ENCODE data around the gene FARS2.

FARS2 gene

GRCh38 chr6:5427586-5427985, 166.3 kb downstream of the FARS2 start:
- DNase-seq (ENCODE audit: low spot score): no peak

DNA sequence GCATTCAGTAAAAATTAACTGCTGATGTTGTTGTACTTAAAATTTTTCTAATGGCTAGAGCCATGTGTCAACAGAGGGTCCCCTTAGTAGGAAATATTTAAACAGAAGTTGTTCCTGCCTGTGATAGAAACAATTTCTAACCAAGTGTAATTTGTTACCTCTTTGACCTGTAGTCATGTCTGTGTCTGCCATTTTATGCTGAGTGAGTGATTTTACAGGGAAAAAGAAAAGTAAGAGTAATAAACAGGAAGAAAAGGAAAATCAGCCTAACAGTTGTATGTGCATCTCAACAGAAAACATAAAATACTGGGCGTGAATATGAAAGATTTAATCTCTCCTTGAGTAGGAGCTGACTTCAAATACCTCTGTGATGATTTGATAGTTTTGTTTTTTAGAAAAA, 172.0 kb downstream of the FARS2 start:
- DNase-seq (ENCODE audit: low spot score): no peak

DNA sequence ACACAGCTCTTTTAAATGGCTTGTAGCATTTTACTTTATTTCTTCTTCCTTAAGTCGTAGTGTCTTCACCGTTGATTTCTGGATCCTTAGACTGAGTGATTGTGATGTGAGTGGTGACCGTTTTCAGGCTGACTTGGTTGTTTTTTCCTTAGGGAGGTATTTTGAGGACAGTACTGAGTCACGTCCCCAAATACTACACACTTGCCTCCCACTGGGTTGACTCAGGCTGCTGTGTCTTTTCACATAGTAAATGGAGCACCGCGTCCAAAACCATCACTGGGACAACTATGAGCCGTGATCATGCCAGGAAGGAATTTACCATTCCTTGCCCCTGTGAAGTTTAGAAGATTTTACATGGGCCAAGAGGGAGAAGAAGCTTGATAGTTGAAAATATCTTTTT, 174.1 kb downstream of the FARS2 start:
- no peak for DNase-seq (ENCODE audit: low spot score)

- no peak for DNase-seq (ENCODE audit: low spot score)
These were observed 177.7 kb downstream of the FARS2 start for GRCh38 chr6:5438922-5439584.

- DNase-seq (ENCODE audit: low spot score): no peak
These were observed 178.4 kb downstream of the FARS2 start for GRCh38 chr6:5439749-5440148.

DNA sequence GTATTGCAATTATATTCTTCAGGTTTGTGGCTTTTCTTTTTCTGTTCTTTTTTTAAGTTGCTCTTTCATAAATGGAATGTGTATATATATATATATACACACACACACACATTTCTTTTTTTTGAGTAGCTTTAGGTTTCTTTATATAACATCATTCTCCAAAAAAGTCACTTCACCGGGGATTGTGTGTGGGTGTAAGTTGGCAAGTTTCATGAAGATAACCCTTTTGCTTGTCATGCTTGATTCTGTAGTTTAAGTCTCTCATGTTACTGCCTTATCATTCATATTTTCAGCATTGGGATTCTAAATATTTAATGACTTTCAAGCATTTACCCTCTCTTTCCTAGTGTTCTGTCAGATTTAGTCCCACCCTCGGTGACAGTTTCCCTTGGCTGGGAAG, 181.0 kb downstream of the FARS2 start:
- no peak for DNase-seq (ENCODE audit: low spot score)

DNA sequence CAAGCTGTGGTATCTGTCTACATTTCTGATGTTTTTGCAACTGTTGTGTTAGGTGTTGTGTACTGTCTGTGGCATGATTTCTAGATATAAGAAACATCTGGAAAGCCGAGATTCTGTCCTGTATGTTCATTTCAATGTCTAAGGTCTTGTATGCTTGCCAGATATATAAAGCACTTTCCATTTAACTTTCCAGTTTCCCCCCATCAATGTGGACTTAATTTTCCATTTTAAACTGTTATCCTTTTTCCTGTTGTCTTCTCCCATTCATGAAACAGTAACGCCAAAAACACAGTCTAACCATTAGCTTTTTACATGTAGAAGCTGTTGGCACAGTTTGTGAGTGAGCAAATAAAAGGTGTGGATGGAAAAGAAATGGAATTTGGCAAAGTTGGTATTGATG, 181.6 kb downstream of the FARS2 start:
- no peak for DNase-seq (ENCODE audit: low spot score)

DNA sequence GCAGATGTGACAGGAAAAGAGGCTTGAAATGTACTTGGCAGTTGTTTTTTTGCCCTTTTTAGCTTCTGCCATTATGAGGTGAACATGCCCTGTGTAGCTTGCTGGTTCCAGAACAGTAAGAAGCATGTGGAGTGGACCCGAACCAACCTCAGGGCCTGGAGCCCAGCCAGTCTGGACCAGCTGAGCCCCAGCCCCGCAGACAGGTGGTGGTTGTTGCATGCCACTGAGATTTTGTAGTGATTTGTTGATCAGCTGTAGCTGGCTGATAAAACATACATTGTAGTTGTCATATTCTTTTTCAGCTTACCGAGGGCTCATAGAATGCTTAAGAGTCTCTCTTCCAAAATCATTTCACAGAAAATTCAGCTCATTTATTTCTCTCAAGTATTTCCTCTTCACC, 182.2 kb downstream of the FARS2 start:
- DNase-seq (ENCODE audit: low spot score): no peak

- DNase-seq (ENCODE audit: low spot score): no peak
These were observed 185.2 kb downstream of the FARS2 start for GRCh38 chr6:5446362-5447075.

- DNase-seq (ENCODE audit: low spot score): no peak
These were observed 186.6 kb downstream of the FARS2 start for GRCh38 chr6:5447921-5448320.

DNA sequence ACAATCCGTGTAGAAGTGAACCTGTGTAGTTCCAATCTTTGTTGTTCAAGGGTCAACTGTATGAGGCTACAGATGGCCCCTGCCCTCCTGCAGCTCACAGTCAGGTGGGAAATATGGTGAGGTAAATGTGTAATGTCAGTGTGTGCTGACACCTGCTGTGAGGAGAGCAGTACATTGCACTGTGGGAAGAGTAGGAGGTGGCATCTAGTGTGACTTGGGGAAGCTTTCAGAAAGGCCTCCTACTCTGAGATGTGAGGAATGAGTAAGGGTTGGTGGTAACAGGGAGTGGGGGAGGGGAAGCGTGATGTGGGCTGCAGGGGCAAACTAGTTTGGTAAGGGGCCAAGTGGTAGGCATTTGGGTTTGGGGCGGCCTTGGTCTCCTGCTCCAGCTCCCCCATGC, 188.8 kb downstream of the FARS2 start:
- DNase-seq (ENCODE audit: low spot score): no peak

GRCh38 chr6:5453546-5453945, 192.2 kb downstream of the FARS2 start:
- DNase-seq (ENCODE audit: low spot score): no peak

DNA sequence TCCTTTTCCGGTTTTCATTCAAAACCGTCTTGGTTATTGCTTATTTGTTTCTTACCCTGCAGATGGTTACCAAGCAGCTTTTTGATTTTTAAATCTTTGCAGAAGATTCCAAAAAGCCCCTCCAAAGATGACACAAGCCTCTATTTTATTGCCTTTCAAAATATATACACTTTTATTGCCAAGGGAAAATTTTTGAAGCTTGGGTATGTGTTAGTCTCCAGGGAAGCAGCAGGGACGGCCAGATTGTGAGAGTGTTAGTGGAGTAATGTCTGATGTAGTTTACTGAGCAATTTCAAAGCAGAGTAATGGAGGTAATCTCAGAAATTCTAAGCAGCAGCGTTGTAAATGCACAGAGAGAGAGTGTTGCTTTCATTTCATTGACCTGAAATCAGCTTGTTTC, 193.8 kb downstream of the FARS2 start:
- no peak for DNase-seq (ENCODE audit: low spot score)

- no peak for DNase-seq (ENCODE audit: low spot score)
These were observed 195.7 kb downstream of the FARS2 start for GRCh38 chr6:5457041-5457440.

GRCh38 chr6:5457983-5458683, 196.8 kb downstream of the FARS2 start:
- DNase-seq (ENCODE audit: low spot score): no peak

GRCh38 chr6:5459346-5459745, 198.0 kb downstream of the FARS2 start:
- DNase-seq (ENCODE audit: low spot score): no peak

DNA sequence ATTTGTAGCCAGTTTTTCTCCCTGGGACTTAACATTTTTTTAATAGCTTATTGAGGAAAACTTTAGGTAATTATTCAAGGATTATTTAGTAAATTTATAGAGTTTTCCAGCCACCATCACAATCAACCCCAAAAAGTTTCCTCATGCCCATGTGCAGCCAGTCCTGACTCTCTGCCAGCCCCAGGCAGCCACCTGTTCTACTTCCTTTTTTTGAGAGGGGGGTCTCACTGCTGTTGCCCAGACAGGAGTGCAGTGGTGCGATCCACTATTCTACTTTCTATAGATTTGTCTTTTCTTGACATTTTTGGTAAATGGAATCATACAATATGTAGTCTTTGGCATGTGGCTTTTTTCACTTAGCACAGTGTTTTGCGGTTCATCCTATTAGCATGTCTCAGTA, 200.1 kb downstream of the FARS2 start:
- no peak for DNase-seq (ENCODE audit: low spot score)

DNA sequence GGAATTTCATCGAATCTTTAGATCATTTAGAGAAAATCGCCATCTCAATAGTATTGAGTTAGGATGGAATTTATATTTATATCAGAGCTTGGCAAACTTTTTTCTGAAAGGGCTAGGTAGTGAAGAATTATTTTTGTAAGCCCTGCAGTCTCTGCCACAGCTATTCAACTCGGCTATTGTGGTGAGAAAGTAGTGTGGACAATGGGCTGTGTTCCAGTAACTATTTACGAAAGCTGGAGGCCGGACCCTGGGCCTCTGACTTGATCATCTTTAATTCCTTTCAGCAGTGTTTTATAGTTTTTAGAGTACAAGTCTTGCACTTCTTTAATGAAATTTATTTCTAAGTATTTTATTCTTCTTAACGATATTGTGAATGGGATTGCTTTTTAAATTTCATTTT, 201.5 kb downstream of the FARS2 start:
- DNase-seq (ENCODE audit: low spot score): no peak

DNA sequence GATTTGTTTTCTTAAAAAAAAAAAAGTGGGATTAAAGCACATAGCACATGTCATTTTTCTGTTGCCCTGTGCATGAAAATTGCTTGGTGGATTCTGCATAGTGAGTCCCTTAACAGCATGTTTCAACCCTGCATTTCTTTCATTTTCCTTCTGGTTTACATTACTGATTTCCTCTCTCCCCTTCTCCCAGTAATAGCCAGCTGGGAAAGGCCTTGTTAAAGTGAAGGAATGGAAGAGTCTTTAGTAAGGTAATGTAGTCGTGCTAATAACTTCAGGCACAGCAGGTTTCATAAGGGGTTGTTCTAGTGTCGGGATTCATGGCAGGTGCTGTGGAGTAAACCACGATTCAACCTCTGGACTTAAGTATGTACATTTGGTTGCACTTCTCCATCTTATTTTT, 202.4 kb downstream of the FARS2 start:
- no peak for DNase-seq (ENCODE audit: low spot score)

- no peak for DNase-seq (ENCODE audit: low spot score)
These were observed 203.0 kb downstream of the FARS2 start for GRCh38 chr6:5464099-5464885.

DNA sequence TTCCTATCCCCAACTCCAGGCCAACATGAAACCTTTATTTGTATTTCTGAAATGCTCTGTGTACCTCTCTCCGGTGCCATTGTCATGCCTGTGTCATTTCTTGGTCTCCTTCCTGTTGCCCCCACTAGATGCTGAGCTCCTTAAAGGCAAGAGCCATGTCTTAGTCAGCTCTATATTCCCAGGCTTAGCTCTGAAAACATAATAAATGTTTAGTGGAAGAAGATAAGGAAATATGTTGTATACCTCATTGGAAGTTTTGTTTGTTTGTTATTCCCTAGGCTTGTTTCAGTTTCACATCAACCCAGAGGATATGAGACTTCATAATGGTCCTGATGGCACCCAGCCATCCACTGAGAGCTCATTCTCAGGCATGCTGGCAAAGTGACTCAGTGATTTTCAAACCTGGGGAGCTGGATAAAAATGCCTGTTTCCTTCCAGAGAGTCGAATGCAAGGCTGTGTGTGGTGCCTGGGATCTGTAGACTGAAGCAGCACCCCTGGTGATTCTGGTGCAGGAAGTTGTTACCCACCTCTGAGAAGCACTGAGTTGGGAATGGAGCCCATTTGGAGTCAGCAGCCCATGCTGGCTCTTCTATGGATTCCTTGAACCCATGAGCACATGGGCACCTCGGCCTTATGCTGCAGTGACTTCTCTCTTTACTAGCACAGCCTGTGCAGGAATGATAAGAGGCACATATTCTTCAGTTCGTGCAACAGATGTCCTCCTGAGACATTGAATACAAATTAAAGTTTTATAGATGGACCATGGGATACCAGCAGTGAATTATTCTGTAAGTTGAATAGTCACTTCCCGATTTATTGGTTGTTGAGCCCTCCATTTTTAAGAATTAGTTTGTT, 205.2 kb downstream of the FARS2 start:
- DNase-seq (ENCODE audit: low spot score): no peak

DNA sequence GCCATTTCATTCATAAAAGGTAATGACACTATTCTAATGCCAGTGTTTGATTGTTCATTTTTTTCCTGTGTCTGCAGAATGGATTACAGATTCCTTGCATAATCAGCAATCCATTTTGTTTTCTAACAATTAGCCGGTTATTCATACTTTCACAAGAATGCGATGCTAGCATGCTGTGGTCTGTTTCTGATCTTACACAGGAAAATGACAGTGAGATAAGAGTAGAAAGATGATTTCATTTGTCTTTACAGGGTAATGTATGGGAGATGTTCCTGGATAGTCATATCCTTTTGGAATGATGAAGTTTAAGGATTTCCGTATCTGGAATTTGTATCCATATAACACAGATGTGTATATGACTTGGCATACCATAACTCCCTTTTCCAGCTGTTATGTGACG, 207.3 kb downstream of the FARS2 start:
- no peak for DNase-seq (ENCODE audit: low spot score)
